HepG2 (cell line): ENCODE results near the gene FSTL1. TPM values are rescaled to one million over a fixed set of nuclear protein-coding genes. Genes with fewer than 3 reads are reported as not detected.

Source experiments
- ATAC-seq: fragments of 200-7000 bp; cut with Tn5 transposase; 3 replicates; pipeline ENCODE4 v1.9.1; 2020; ENCODE audit warnings: mild to moderate bottlenecking, moderate library complexity
- BruUV-seq: library from RNA; stranded (reverse); fragments of 400-500 nt; replicated peaks from 2 replicates; lab custom pipeline; 2021; lab: Mats Ljungman, UMichigan
- CTCF ChIA-PET: fragments of 300-600 bp; formaldehyde crosslinking; extraction: SDS; loops from one replicate; lab custom pipeline; 2021; ENCODE audit warnings: low total read pairs, inconsistent platforms, low intra/inter-chr PET ratio; lab: Yijun Ruan, JAX
- POLR2A ChIA-PET: fragments of 350-600 bp; sonication (Branson Sonifier 250); formaldehyde crosslinking; loops from one replicate; lab custom pipeline; 2020; ENCODE audit warnings: antibody characterized with exemption, inconsistent platforms; lab: Yijun Ruan, JAX
- DNase-seq: peaks from one replicate; pipeline ENCODE4 v3.0.0-alpha.2; 2015; ENCODE audit warnings: low spot score
- FAIRE-seq: peaks from 3 replicates; lab custom pipeline; 2011; peaks lifted over from hg19 to GRCh38; lab: Jason Lieb, UNC
- H2AFZ ChIP-seq: one replicate; pipeline ENCODE4 v1.6.1; 2011; ENCODE audit warnings: low read length, inconsistent platforms
- H3K27ac ChIP-seq: fragments of 300-600 bp; 3 replicates; pipeline ENCODE4 v1.8.0; 2011; ENCODE audit warnings: mixed run types, mild to moderate bottlenecking, mixed read lengths, low read length, inconsistent platforms; ENCODE audit not compliant: insufficient read depth; ENCODE audit errors: extremely low read length
- H3K27me3 ChIP-seq, 2 experiments: fragments of 200-600 bp in 1 of 2; 2 replicates in 1 of 2; 3 replicates in 1 of 2; pipeline versions ENCODE4 v1.6.0 to v1.8.0; 2011; ENCODE audit warnings: low read length in 2 of 2, mild to moderate bottlenecking in 2 of 2, moderate library complexity in 2 of 2, inconsistent platforms in 1 of 2; ENCODE audit not compliant: insufficient read depth in 2 of 2, control insufficient read depth in 1 of 2
- H3K36me3 ChIP-seq, 2 experiments: fragments of 200-600 bp in 1 of 2; replicated peaks in 1 of 2; 2 replicates in 1 of 2; 3 replicates in 1 of 2; pipeline versions ENCODE4 v1.5.1 to v1.8.0; 2011; ENCODE audit warnings: low read length in 2 of 2, inconsistent platforms in 1 of 2; ENCODE audit not compliant: insufficient read depth in 2 of 2, control insufficient read depth in 1 of 2
- H3K4me1 ChIP-seq: 2 replicates; pipeline ENCODE4 v1.5.1; 2012; ENCODE audit warnings: low read length, inconsistent platforms; ENCODE audit not compliant: insufficient read depth
- H3K4me2 ChIP-seq: 2 replicates; pipeline ENCODE4 v1.6.0; 2011; ENCODE audit warnings: low read depth, low read length, inconsistent platforms
- H3K4me3 ChIP-seq, 3 experiments: fragments of 200-600 bp in 1 of 3; sonication (generic), shearing (Covaris generic) in 1 of 3; replicated peaks in 1 of 3; 2 replicates each; pipeline ENCODE4 v1.5.1; 2011 to 2016; ENCODE audit warnings: low read length in 3 of 3, inconsistent platforms in 2 of 3, low read depth in 2 of 3, mild to moderate bottlenecking in 2 of 3, control low read depth in 1 of 3, mixed read lengths in 1 of 3; ENCODE audit not compliant: insufficient read depth in 1 of 3
- H3K79me2 ChIP-seq: one replicate; pipeline ENCODE4 v1.6.1; 2011; ENCODE audit warnings: low read length, inconsistent platforms; ENCODE audit not compliant: insufficient read depth
- H3K9ac ChIP-seq: 2 replicates; pipeline ENCODE4 v1.6.0; 2011; ENCODE audit warnings: mild to moderate bottlenecking, low read depth, low read length, inconsistent platforms; ENCODE audit not compliant: insufficient read depth
- H3K9me3 ChIP-seq: 2 replicates; pipeline ENCODE4 v1.5.1; 2012; ENCODE audit warnings: mild to moderate bottlenecking, low read length
- H4K20me1 ChIP-seq: 2 replicates; pipeline ENCODE4 v1.6.0; 2011; ENCODE audit warnings: inconsistent platforms, mild to moderate bottlenecking, low read length, moderate library complexity; ENCODE audit not compliant: insufficient read depth
- AKNA ChIP-seq: sonication (generic); formaldehyde crosslinking; IDR thresholded peaks from 2 replicates; pipeline ENCODE4 v1.4.0; 2020; ENCODE audit warnings: missing genetic modification reagents, borderline replicate concordance
- ATF7 ChIP-seq, 2 experiments: fragments of 450-650 bp in 1 of 2; sonication (generic) in 1 of 2; formaldehyde crosslinking in 1 of 2; IDR thresholded peaks; 2 replicates each; pipeline versions ENCODE4 v1.4.0 to v1.6.1; 2016 to 2020; ENCODE audit warnings: antibody characterized with exemption in 1 of 2, mild to moderate bottlenecking in 1 of 2, missing genetic modification reagents in 1 of 2
- CREB1 ChIP-seq, 2 experiments: fragments of 450-650 bp in 1 of 2; IDR thresholded peaks; 2 replicates each; pipeline ENCODE4 v1.6.1; 2016 to 2017; ENCODE audit warnings: control low read depth in 1 of 2, mild to moderate bottlenecking in 1 of 2, missing compliant biosample characterization in 1 of 2, missing genetic modification characterization in 1 of 2
- MTA3 ChIP-seq: sonication (generic); formaldehyde crosslinking; IDR thresholded peaks from 2 replicates; pipeline ENCODE4 v1.4.0; 2020; ENCODE audit warnings: missing genetic modification reagents
- MXD1 ChIP-seq: sonication (generic); formaldehyde crosslinking; IDR thresholded peaks from 2 replicates; pipeline ENCODE4 v1.4.0; 2020; ENCODE audit warnings: mild to moderate bottlenecking, missing genetic modification reagents
- NCOA2 ChIP-seq: sonication (generic); formaldehyde crosslinking; IDR thresholded peaks from 2 replicates; pipeline ENCODE4 v1.8.0; 2022; ENCODE audit warnings: inconsistent platforms
- PRMT3 ChIP-seq: sonication (generic); formaldehyde crosslinking; IDR thresholded peaks from 2 replicates; pipeline ENCODE4 v1.8.1; 2022; ENCODE audit warnings: low read depth, mild to moderate bottlenecking, moderate library complexity, missing genetic modification reagents, borderline replicate concordance
- TBX3 ChIP-seq: fragments of 450-650 bp; IDR thresholded peaks from 2 replicates; pipeline ENCODE4 v1.6.1; 2017; ENCODE audit warnings: antibody characterized with exemption, mild to moderate bottlenecking, inconsistent platforms, borderline replicate concordance
- ZIK1 ChIP-seq: sonication (generic); formaldehyde crosslinking; IDR thresholded peaks from 2 replicates; pipeline ENCODE4 v1.5.0; 2020; ENCODE audit warnings: mild to moderate bottlenecking, low read depth, missing genetic modification reagents, borderline replicate concordance
- ZNF207 ChIP-seq: fragments of 450-650 bp; IDR thresholded peaks from 2 replicates; pipeline ENCODE4 v1.6.1; 2016; ENCODE audit warnings: antibody characterized with exemption, borderline replicate concordance
- WGBS: methylation state at CpG from one replicate; pipeline ENCODE4 v1.1.6; 2017; ENCODE audit warnings: low lambda C conversion rate; 5-methylcytosine and 5-hydroxymethylcytosine counted together
- in situ Hi-C: cut with HindIII; loops from 2 replicates; pipeline ENCODE4 v1.10.0; 2017; ENCODE audit warnings: low pct_unique_long_range_greater_than_20kb; ENCODE audit not compliant: extremely low pct_ligation_motif_present
- intact Hi-C: fragments of 100-400 bp; cut with micrococcal nuclease; formaldehyde crosslinking; loops from one replicate; pipeline ENCODE4 v1.10.0; 2022; ENCODE audit not compliant: unreplicated experiment
- polyA plus RNA-seq, 8 experiments: library from polyadenylated mRNA; depleted of rRNA in 3 of 8; stranded (reverse) in 7 of 8; unstranded in 1 of 8; fragments of >200 nt; fragmentation: Illumina TruSeq in 4 of 8; extraction: Trizol in 4 of 8; gene quantifications; 2 replicates each; pipeline versions ENCODE4 v1.2.1 to v1.2.3, GENCODE V29; 2011 to 2016; ENCODE audit warnings: low read depth in 4 of 8, missing spikeins in 1 of 8, mixed read lengths in 1 of 8; ENCODE audit not compliant: insufficient read depth in 1 of 8
- total RNA-seq, 5 experiments: library from RNA; depleted of rRNA; stranded (reverse); fragments of >200 nt; fragmentation: Illumina TruSeq; extraction: Trizol; gene quantifications; 2 replicates each; pipeline ENCODE4 v1.2.3, GENCODE V29; 2016; ENCODE audit warnings: low read depth in 1 of 5

FSTL1 gene
- total and polyA plus RNA-seq, 2 of the 13 experiments (the other 11 are each of a cell fraction or from before 2014, with no cell fraction given) = 0.07 to 0.29 TPM

GRCh38 chr3:120352017-120352416 lies 98.8 kb downstream of the FSTL1 start:
- CTCF ChIA-PET = no interaction called here
- 64% methylated on average over 4 of the region's 4 CpGs for WGBS

More at GRCh38 chr3:120352017-120352416, 98.8 kb downstream of the FSTL1 start:
- in situ Hi-C loops (no loop called here), intact Hi-C loops (no loop called here)
- Histone ChIP-seq H3K4me1 (peaks cover 17% of the 10 kb centered on the region), H3K27ac (no peak overlapping the region), H3K9ac (no peak overlapping the region), H3K4me2 (no peak overlapping the region), H3K9me3 (no peaks in the 10 kb centered on the region), H3K79me2 (peaks cover 14% of the 10 kb centered on the region), H3K27me3 (peaks cover 0 to 7% of the 10 kb centered on the region in 2 experiments; a peak in 2 of 5 replicates), H4K20me1 (no peaks in the 10 kb centered on the region; the same call in 1 of the 2 replicates), H3K36me3 (no peaks in the 10 kb centered on the region), H3K4me3 (no peak overlapping the region), H2AFZ (no peak overlapping the region)
- TF ChIP-seq CREB1 (IDR thresholded peaks at IDR 0.05) = peak; percentile 88
- no peak for TF ChIP-seq CREB1 (CRISPR knock-in tag; IDR thresholded peaks at IDR 0.05)
- TF ChIP-seq AKNA = no peak
- no peak for TF ChIP-seq ZIK1 (CRISPR knock-in tag)
- TF ChIP-seq MTA3 = no peak
- no peak for TF ChIP-seq ZNF207
- no peak for TF ChIP-seq MXD1 (CRISPR knock-in tag)
- TF ChIP-seq TBX3 = no peak
- no peak for TF ChIP-seq PRMT3 (CRISPR knock-in tag)
- TF ChIP-seq ATF7 (IDR thresholded peaks at IDR 0.05) = peak; percentile 93
- no peak for TF ChIP-seq ATF7 (CRISPR knock-in tag; IDR thresholded peaks at IDR 0.05)
- no peak for TF ChIP-seq NCOA2 (CRISPR knock-in tag)
- no peak for FAIRE-seq
- ATAC-seq = no peak
- no TSS peak for BruUV-seq
- POLR2A ChIA-PET = no interaction called here
- DNase-seq = no peak
